Activated CD4-positive, alpha-beta T cell treated with anti-CD3 and anti-CD28 coated beads for 36 hours (primary cell): ENCODE measurements around the gene KLF12. TPM values are rescaled to one million over a fixed set of nuclear protein-coding genes. Genes with fewer than 3 reads are reported as not detected.

ENCODE experiments used
- ATAC-seq: fragments of 200-7000 bp; cut with Tn5 transposase; one replicate; pipeline ENCODE4 v1.10.0; 2021; ENCODE audit warnings: mild to moderate bottlenecking, moderate library complexity
- CTCF ChIA-PET: fragments of 350-600 bp; sonication (Branson Sonifier 250); formaldehyde crosslinking; loops from one replicate; lab custom pipeline; 2021; ENCODE audit warnings: antibody characterized with exemption; lab: Charles Lee
- POLR2A ChIA-PET: fragments of 350-600 bp; sonication (Branson Sonifier 250); formaldehyde crosslinking; loops from one replicate; lab custom pipeline; 2021; ENCODE audit warnings: antibody characterized with exemption, inconsistent platforms; lab: Charles Lee
- DNase-seq: peaks from one replicate; pipeline ENCODE4 v3.0.0-alpha.2; 2020
- H3K27ac Mint-ChIP-seq: one replicate; pipeline ENCODE4 v1.8.0; 2021; ENCODE audit warnings: mixed read lengths
- H3K27me3 Mint-ChIP-seq: one replicate; pipeline ENCODE4 v1.8.0; 2021; ENCODE audit warnings: mixed read lengths
- H3K36me3 Mint-ChIP-seq: one replicate; pipeline ENCODE4 v1.8.0; 2021; ENCODE audit warnings: low read depth, mixed read lengths
- H3K4me1 Mint-ChIP-seq: one replicate; pipeline ENCODE4 v1.8.0; 2021; ENCODE audit warnings: mixed read lengths
- H3K4me3 Mint-ChIP-seq: one replicate; pipeline ENCODE4 v1.8.0; 2021; ENCODE audit warnings: mild to moderate bottlenecking, moderate library complexity, mixed read lengths
- H3K9me3 Mint-ChIP-seq: one replicate; pipeline ENCODE4 v1.8.0; 2021; ENCODE audit warnings: low read depth, mixed read lengths
- intact Hi-C, 2 experiments: fragments of 100-400 bp; cut with DNase I in 1 of 2; cut with micrococcal nuclease in 1 of 2; formaldehyde crosslinking; loops; one replicate each; pipeline versions ENCODE4 v1.14.2 to v1.15.1; 2022 to 2024; cut with DNase I, micrococcal nuclease
- total RNA-seq, 2 experiments: library from RNA; stranded (reverse); gene quantifications; one replicate each; pipeline ENCODE4 v1.2.3, GENCODE V29; 2021

Gene KLF12
- total RNA-seq, 2 experiments from 2014 or later = 20.1 to 29.2 TPM

GRCh38 chr13:74102691-74103090 is 31.5 kb downstream of the KLF12 start:
- peaks cover 10% of the 10 kb centered on the region for H3K36me3 Mint-ChIP-seq
- no peak for ATAC-seq
- CTCF ChIA-PET = interaction anchor here (1.6 kb wide), 1 partner anchor 10 kb away, joined by 4 read pairs; no protein-coding TSS in a partner anchor
- peaks cover 9% of the 10 kb centered on the region for H3K9me3 Mint-ChIP-seq
- H3K27me3 Mint-ChIP-seq = no peaks in the 10 kb centered on the region
- DNase-seq = no peak
- no peak overlapping the region for H3K4me3 Mint-ChIP-seq
- H3K27ac Mint-ChIP-seq = no peak overlapping the region
- H3K4me1 Mint-ChIP-seq = peaks cover 65% of the 10 kb centered on the region
- intact Hi-C loops = loop anchor here in 1 of 2 experiments (2.0 kb wide), 1 partner anchor 14 kb away; no protein-coding TSS in a partner anchor
- POLR2A ChIA-PET = no interaction called here

GRCh38 chr13:74101436-74101835 is 32.8 kb downstream of the KLF12 start:
- Mint-ChIP-seq H3K36me3 (peaks cover 5% of the 10 kb centered on the region), H3K27ac (no peak overlapping the region), H3K4me1 (peaks cover 63% of the 10 kb centered on the region), H3K9me3 (peaks cover 6% of the 10 kb centered on the region), H3K4me3 (no peak overlapping the region), H3K27me3 (no peaks in the 10 kb centered on the region)
- ATAC-seq (no peak), DNase-seq (no peak)
- POLR2A ChIA-PET = no interaction called here
- intact Hi-C loops = loop anchor here in 1 of 2 experiments (2.0 kb wide), 1 partner anchor 13 kb away; no protein-coding TSS in a partner anchor
- CTCF ChIA-PET = interaction anchor here (1.9 kb wide), 1 partner anchor 11 kb away, joined by 4 read pairs; no protein-coding TSS in a partner anchor

GRCh38 chr13:74098077-74098476 is 36.1 kb downstream of the KLF12 start:
- H3K27me3 Mint-ChIP-seq = no peaks in the 10 kb centered on the region
- ChIA-PET POLR2A (no interaction called here), CTCF (interaction anchor here (0.5 to 1.1 kb wide), 4 partner anchors 14 to 250 kb away, joined by 3 to 5 read pairs (median 3); no protein-coding TSS in a partner anchor)
- ATAC-seq (no peak), DNase-seq (no peak)
- H3K4me3 Mint-ChIP-seq = no peak overlapping the region
- H3K27ac Mint-ChIP-seq = no peak overlapping the region
- peaks cover 5% of the 10 kb centered on the region for H3K36me3 Mint-ChIP-seq
- H3K4me1 Mint-ChIP-seq = peaks cover 54% of the 10 kb centered on the region
- intact Hi-C loops = no loop called here
- peaks cover 6% of the 10 kb centered on the region for H3K9me3 Mint-ChIP-seq

- POLR2A ChIA-PET = no interaction called here
- peak; percentile 66 for ATAC-seq
- Mint-ChIP-seq H3K9me3 (peaks cover 6% of the 10 kb centered on the region), H3K27ac (peak overlapping the region; percentile 48), H3K27me3 (no peaks in the 10 kb centered on the region), H3K4me3 (no peak overlapping the region), H3K4me1 (peaks cover 60% of the 10 kb centered on the region), H3K36me3 (peaks cover 2% of the 10 kb centered on the region)
- CTCF ChIA-PET = interaction anchor here (0.8 to 0.9 kb wide), 2 partner anchors 16 to 915 kb away, joined by 3 read pairs; no protein-coding TSS in a partner anchor
- intact Hi-C loops = no loop called here
- no peak for DNase-seq
These were observed 37.1 kb downstream of the KLF12 start for GRCh38 chr13:74097116-74097515.

GRCh38 chr13:74093691-74094090 is 40.5 kb downstream of the KLF12 start:
- no peaks in the 10 kb centered on the region for H3K9me3 Mint-ChIP-seq
- H3K4me3 Mint-ChIP-seq = no peak overlapping the region
- CTCF ChIA-PET = interaction anchor here (1.3 kb wide), 1 partner anchor 38 kb away, joined by 4 read pairs; no protein-coding TSS in a partner anchor
- DNase-seq (no peak), ATAC-seq (no peak)
- H3K27me3 Mint-ChIP-seq = no peaks in the 10 kb centered on the region
- H3K36me3 Mint-ChIP-seq = peaks cover 3% of the 10 kb centered on the region
- POLR2A ChIA-PET = no interaction called here
- H3K4me1 Mint-ChIP-seq = peaks cover 65% of the 10 kb centered on the region
- intact Hi-C loops = no loop called here
- no peak overlapping the region for H3K27ac Mint-ChIP-seq

GRCh38 chr13:74092711-74093110 is 41.5 kb downstream of the KLF12 start:
- DNase-seq (no peak), ATAC-seq (no peak)
- intact Hi-C loops = no loop called here
- ChIA-PET CTCF (no interaction called here), POLR2A (no interaction called here)
- Mint-ChIP-seq H3K27ac (peak overlapping the region; percentile 61), H3K36me3 (peaks cover 3% of the 10 kb centered on the region), H3K27me3 (no peaks in the 10 kb centered on the region), H3K9me3 (no peaks in the 10 kb centered on the region), H3K4me3 (peak overlapping the region; percentile 0), H3K4me1 (peaks cover 68% of the 10 kb centered on the region)

- DNase-seq = no peak
- POLR2A ChIA-PET = interaction anchor here (0.5 kb wide), 1 partner anchor 17 kb away, joined by 3 read pairs; no protein-coding TSS in a partner anchor
- Mint-ChIP-seq H3K36me3 (peaks cover 8% of the 10 kb centered on the region), H3K4me3 (peak overlapping the region; percentile 24), H3K27me3 (no peaks in the 10 kb centered on the region), H3K27ac (peak overlapping the region; percentile 87), H3K9me3 (no peaks in the 10 kb centered on the region), H3K4me1 (peaks cover 65% of the 10 kb centered on the region)
- intact Hi-C loops = loop anchor here in 1 of 2 experiments (2.0 kb wide), 1 partner anchor 38 kb away; no protein-coding TSS in a partner anchor
- peak; percentile 70 for ATAC-seq
- CTCF ChIA-PET = interaction anchor here (0.5 to 1.1 kb wide), 3 partner anchors 9 to 286 kb away, joined by 3 to 4 read pairs (median 3); no protein-coding TSS in a partner anchor
These were observed 43.2 kb downstream of the KLF12 start for GRCh38 chr13:74090869-74091605.

- Mint-ChIP-seq H3K4me1 (peaks cover 61% of the 10 kb centered on the region), H3K9me3 (no peaks in the 10 kb centered on the region), H3K27me3 (no peaks in the 10 kb centered on the region), H3K27ac (peak overlapping the region; percentile 75), H3K36me3 (peaks cover 8% of the 10 kb centered on the region), H3K4me3 (peak overlapping the region; percentile 39)
- intact Hi-C loops = loop anchor here in 1 of 2 experiments (2.0 kb wide), 1 partner anchor 38 kb away; no protein-coding TSS in a partner anchor
- ChIA-PET CTCF (interaction anchor here (0.5 to 1.1 kb wide), 3 partner anchors 10 to 285 kb away, joined by 3 to 4 read pairs (median 3); no protein-coding TSS in a partner anchor), POLR2A (no interaction called here)
- DNase-seq (no peak), ATAC-seq (peak; percentile 45)
These were observed 43.8 kb downstream of the KLF12 start for GRCh38 chr13:74090397-74090796.

- H3K4me1 Mint-ChIP-seq = peaks cover 73% of the 10 kb centered on the region
These were observed 46.8 kb downstream of the KLF12 start for GRCh38 chr13:74087357-74087756.

More at GRCh38 chr13:74087357-74087756, 46.8 kb downstream of the KLF12 start:
- no peak for ATAC-seq
- Mint-ChIP-seq H3K27me3 (no peaks in the 10 kb centered on the region), H3K36me3 (peaks cover 8% of the 10 kb centered on the region), H3K4me3 (no peak overlapping the region), H3K9me3 (no peaks in the 10 kb centered on the region), H3K27ac (no peak overlapping the region)
- POLR2A ChIA-PET = interaction anchor here (0.6 kb wide), 1 partner anchor 43 kb away, joined by 3 read pairs; no protein-coding TSS in a partner anchor
- no peak for DNase-seq
- CTCF ChIA-PET = interaction anchor here (0.5 to 0.8 kb wide), 2 partner anchors 10 to 75 kb away, joined by 3 read pairs; no protein-coding TSS in a partner anchor
- intact Hi-C loops = no loop called here
